DND-41 (cell line): Measurements from ENCODE around the gene TOP3B.

ENCODE experiments used
- ATAC-seq: fragments of 200-7000 bp; cut with Tn5 transposase; 3 replicates; pipeline ENCODE4 v1.9.1; 2021; ENCODE audit warnings: low read depth; ENCODE audit not compliant: insufficient read depth
- DNase-seq: peaks from one replicate; pipeline ENCODE4 v3.0.0-alpha.2; 2020
- H2AFZ ChIP-seq: 2 replicates; pipeline ENCODE4 v1.6.0; 2012; ENCODE audit warnings: low read depth, low read length
- H3K27ac ChIP-seq: 2 replicates; pipeline ENCODE4 v1.5.1; 2012; ENCODE audit warnings: low read length, inconsistent platforms
- H3K27me3 ChIP-seq: fragments of 200-600 bp; sonication (generic); 2 replicates; pipeline ENCODE4 v1.6.0; 2012; ENCODE audit warnings: low read length, mild to moderate bottlenecking, inconsistent platforms; ENCODE audit not compliant: insufficient read depth, poor library complexity
- H3K36me3 ChIP-seq: 2 replicates; pipeline ENCODE4 v1.5.1; 2012; ENCODE audit warnings: low read length, inconsistent platforms; ENCODE audit not compliant: insufficient read depth
- H3K4me1 ChIP-seq: 2 replicates; pipeline ENCODE4 v1.5.1; 2012; ENCODE audit warnings: mild to moderate bottlenecking, low read length; ENCODE audit not compliant: insufficient read depth
- H3K4me2 ChIP-seq: 2 replicates; pipeline ENCODE4 v1.6.0; 2012; ENCODE audit warnings: mild to moderate bottlenecking, moderate library complexity, low read length, inconsistent platforms; ENCODE audit not compliant: insufficient read depth
- H3K4me3 ChIP-seq, 2 experiments: fragments of 200-600 bp in 1 of 2; shearing (Covaris generic) in 1 of 2; 2 replicates each; pipeline ENCODE4 v1.5.1; 2012 to 2016; ENCODE audit warnings: inconsistent platforms in 2 of 2, low read length in 2 of 2, mild to moderate bottlenecking in 2 of 2, low read depth in 1 of 2, moderate library complexity in 1 of 2
- H3K79me2 ChIP-seq: 2 replicates; pipeline ENCODE4 v1.6.0; 2012; ENCODE audit warnings: low read length, inconsistent platforms; ENCODE audit not compliant: insufficient read depth
- H3K9ac ChIP-seq: 2 replicates; pipeline ENCODE4 v1.6.0; 2012; ENCODE audit warnings: low read depth, mild to moderate bottlenecking, inconsistent platforms, low read length, moderate library complexity
- H3K9me3 ChIP-seq: 2 replicates; pipeline ENCODE4 v1.5.1; 2012; ENCODE audit warnings: low read length, moderate library complexity, mild to moderate bottlenecking, inconsistent platforms; ENCODE audit not compliant: insufficient read depth, severe bottlenecking
- H4K20me1 ChIP-seq: 2 replicates; pipeline ENCODE4 v1.6.0; 2012; ENCODE audit warnings: low read length; ENCODE audit not compliant: insufficient read depth
- CTCF ChIP-seq: IDR thresholded peaks from 2 replicates; pipeline ENCODE4 v1.5.1; 2012; ENCODE audit warnings: borderline replicate concordance, low read length, moderate library complexity, mild to moderate bottlenecking; ENCODE audit not compliant: poor library complexity, severe bottlenecking; ENCODE audit errors: extremely low read depth
- EZH2 ChIP-seq: IDR thresholded peaks from 3 replicates; pipeline ENCODE4 v1.6.1; 2012; ENCODE audit warnings: borderline replicate concordance, low read depth, mild to moderate bottlenecking, moderate library complexity, low read length, inconsistent platforms; ENCODE audit not compliant: severe bottlenecking

TOP3B gene

GRCh38 chr22:21951931-21952465 lies 30.6 kb downstream of the TOP3B start:
- H2AFZ ChIP-seq = peak overlapping the region; percentile 85; the same call in 1 of the 2 replicates
- ATAC-seq = no peak
- H3K9ac ChIP-seq = peak overlapping the region; percentile 74

GRCh38 chr22:21951062-21951461 lies 31.5 kb downstream of the TOP3B start:
- H3K27ac ChIP-seq = no peak overlapping the region
- no peak for ATAC-seq
- peaks cover 12% of the 10 kb centered on the region for H4K20me1 ChIP-seq
- no peak overlapping the region for H3K9ac ChIP-seq
- H2AFZ ChIP-seq = no peak overlapping the region
- no peaks in the 10 kb centered on the region for H3K9me3 ChIP-seq
- no peak for DNase-seq
- H3K36me3 ChIP-seq = peaks cover 3% of the 10 kb centered on the region; the same call in 1 of the 2 replicates
- H3K4me2 ChIP-seq = no peak overlapping the region
- H3K4me3 ChIP-seq = no peak overlapping the region
- peaks cover 13% of the 10 kb centered on the region for H3K4me1 ChIP-seq
- peaks cover 8% of the 10 kb centered on the region for H3K79me2 ChIP-seq
- no peaks in the 10 kb centered on the region for H3K27me3 ChIP-seq
- no peak for TF ChIP-seq CTCF
- TF ChIP-seq EZH2 = no peak

More at GRCh38 chr22:21951931-21952465, 30.6 kb downstream of the TOP3B start:
- H3K4me1 ChIP-seq = peaks cover 13% of the 10 kb centered on the region
- H4K20me1 ChIP-seq = peaks cover 8% of the 10 kb centered on the region
- peak overlapping the region; percentile 98 for H3K4me2 ChIP-seq
- peak overlapping the region; percentile 78 for H3K27ac ChIP-seq
- TF ChIP-seq EZH2 (no peak), CTCF (no peak)
- H3K9me3 ChIP-seq = no peaks in the 10 kb centered on the region
- no peak for DNase-seq
- no peaks in the 10 kb centered on the region for H3K36me3 ChIP-seq
- peak overlapping the region; percentile 85 to 91; a peak in 3 of 4 replicates for H3K4me3 ChIP-seq
- no peaks in the 10 kb centered on the region for H3K27me3 ChIP-seq
- peaks cover 8% of the 10 kb centered on the region for H3K79me2 ChIP-seq

DNA sequence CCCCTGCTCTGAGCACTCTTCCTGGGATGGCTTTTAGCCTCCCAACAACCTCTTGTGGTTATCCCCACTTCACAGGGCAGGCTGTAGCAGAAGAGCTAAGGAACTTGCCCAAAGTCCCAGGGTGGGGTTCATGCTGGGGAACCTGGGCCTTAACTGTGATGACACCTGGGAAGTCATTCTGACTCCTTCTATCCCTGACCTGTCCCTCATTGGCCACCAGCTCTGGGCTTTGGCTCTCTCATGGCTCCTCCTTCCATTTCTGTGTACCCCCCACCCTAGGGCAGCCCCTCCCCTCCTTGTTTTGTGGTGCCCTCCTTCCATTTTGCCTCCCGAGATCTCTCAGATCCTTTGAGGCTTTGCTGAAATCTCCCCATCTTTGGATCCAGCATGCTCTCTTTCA lies 32.6 kb downstream of the TOP3B start:
- Histone ChIP-seq H3K27me3 (no peaks in the 10 kb centered on the region), H3K9me3 (no peaks in the 10 kb centered on the region), H3K36me3 (peaks cover 14% of the 10 kb centered on the region), H3K4me3 (no peak overlapping the region), H3K9ac (no peak overlapping the region), H3K27ac (no peak overlapping the region), H3K79me2 (peaks cover 8% of the 10 kb centered on the region), H2AFZ (no peak overlapping the region), H3K4me2 (no peak overlapping the region), H4K20me1 (peaks cover 14% of the 10 kb centered on the region), H3K4me1 (peaks cover 13% of the 10 kb centered on the region)
- ATAC-seq (no peak), DNase-seq (no peak)
- TF ChIP-seq EZH2 (no peak), CTCF (no peak)
